SK-N-MC (cell line): ENCODE data around the gene SNX12.

ENCODE experiments used
- DNase-seq: peaks from one replicate; pipeline ENCODE4 v3.0.0-alpha.2; 2011; ENCODE audit warnings: low read depth, low spot score
- H3K27ac ChIP-seq: fragments of 200-600 bp; sonication (generic); 2 replicates; pipeline ENCODE4 v1.5.1; 2016; ENCODE audit warnings: mixed run types
- H3K36me3 ChIP-seq: fragments of 200-600 bp; sonication (generic); 2 replicates; pipeline ENCODE4 v1.6.1; 2017; ENCODE audit warnings: antibody characterized with exemption, low read length, mixed read lengths; ENCODE audit not compliant: insufficient read depth
- H3K4me3 ChIP-seq: fragments of 200-600 bp; sonication (generic); 2 replicates; pipeline ENCODE4 v1.5.1; 2016
- H3K9ac ChIP-seq: fragments of 200-600 bp; sonication (generic); 2 replicates; pipeline ENCODE4 v1.8.0; 2017; ENCODE audit warnings: mixed run types, mixed read lengths; ENCODE audit not compliant: insufficient read length
- H3K9me3 ChIP-seq: fragments of 200-600 bp; sonication (generic); 2 replicates; pipeline ENCODE4 v1.6.1; 2017; ENCODE audit warnings: low read depth, mild to moderate bottlenecking, antibody characterized with exemption, low read length, moderate library complexity, mixed read lengths
- EZH2 ChIP-seq: fragments of 200-600 bp; sonication (generic); IDR thresholded peaks from one replicate; pipeline ENCODE4 v1.6.1; 2017; ENCODE audit warnings: antibody characterized with exemption
- FOXP2 ChIP-seq: optimal IDR thresholded peaks from 2 replicates; pipeline ENCODE3; 2011; ENCODE audit warnings: mild to moderate bottlenecking, moderate library complexity; ENCODE audit not compliant: insufficient read depth; ENCODE audit errors: extremely low read length, control extremely low read depth
- POLR2AphosphoS5 ChIP-seq: IDR thresholded peaks from 2 replicates; pipeline ENCODE4 v1.6.1; 2012; ENCODE audit warnings: mild to moderate bottlenecking, low read depth, low read length, borderline replicate concordance

The SNX12 gene

GRCh38 chrX:71017396-71017939 lies 50.7 kb downstream of the SNX12 start:
- Histone ChIP-seq H3K27ac (no peak overlapping the region), H3K36me3 (no peaks in the 10 kb centered on the region), H3K4me3 (no peak overlapping the region), H3K9me3 (no peaks in the 10 kb centered on the region), H3K9ac (no peak overlapping the region)
- TF ChIP-seq POLR2AphosphoS5: no peak
- no peak for TF ChIP-seq FOXP2
- TF ChIP-seq EZH2: no peak
- no peak for DNase-seq
